ENCODE data around the gene MNAT1.
"Not testable (repeated sequence)": the region's sequence is repeated elsewhere in the genome, so short reads cannot be mapped to it uniquely, and the experiment has no call there.

The MNAT1 gene

GRCh38 chr14:60722357-60723115, 12.0 kb upstream of the MNAT1 start:
- Histone ChIP-seq H2BK12ac (ENCODE audit: low read length) (no peak overlapping the region), H3K4me2 (ENCODE audit: low read length) (peak overlapping the region; percentile 100), H4K91ac (ENCODE audit: low read depth, low read length) (peak overlapping the region; percentile 70), H3K23ac (ENCODE audit: low read length) (no peak overlapping the region), H3K79me2 (ENCODE audit: control insufficient read depth, insufficient read depth, low read length, poor library complexity) (peaks cover 18% of the 10 kb centered on the region), H3K36me3 (ENCODE audit: control insufficient read depth in 1 of 2, insufficient read depth in 2 of 2, low read length in 2 of 2) (peaks cover 6 to 12% of the 10 kb centered on the region in 2 experiments), H3K27me3 (ENCODE audit: insufficient read depth, low read length) (no peaks in the 10 kb centered on the region), H3K9me3 (ENCODE audit: insufficient read depth, low read depth, low read length) (no peaks in the 10 kb centered on the region), H2BK5ac (ENCODE audit: low read depth, low read length, poor library complexity) (peak overlapping the region; percentile 76), H2BK120ac (ENCODE audit: insufficient read depth, low read length, poor library complexity) (peak overlapping the region; percentile 63), H3K14ac (ENCODE audit: low read length) (peak overlapping the region; percentile 89), H3K4me3 (ENCODE audit: low read depth, low read length) (peak overlapping the region; percentile 86), H3K9ac (ENCODE audit: low read length) (peak overlapping the region; percentile 79), H3K4me1 (ENCODE audit: control insufficient read depth in 1 of 2, insufficient read depth in 2 of 2, low read length in 2 of 2) (peaks cover 5% of the 10 kb centered on the region in 2 experiments), H2AK5ac (ENCODE audit: low read length) (no peak overlapping the region), H4K8ac (ENCODE audit: low read depth, low read length) (peak overlapping the region; percentile 9), H3K79me1 (ENCODE audit: low read length) (peaks cover 18% of the 10 kb centered on the region), H3K18ac (ENCODE audit: low read length) (peak overlapping the region; percentile 89), H2AFZ (ENCODE audit: insufficient read depth, low read length, poor library complexity) (peak overlapping the region; percentile 91), H3K4ac (ENCODE audit: low read depth, low read length) (peak overlapping the region; percentile 29), H4K12ac (ENCODE audit: low read depth, low read length) (peak overlapping the region; percentile 12), H3K27ac (ENCODE audit: low read depth, low read length) (peak overlapping the region; percentile 89)
- peak; percentile 3 to 17 for DNase-seq
- no CpG with 5 or more reads among the region's 60 CpGs for WGBS (ENCODE audit: extremely low coverage, insufficient coverage, insufficient read length)

GRCh38 chr14:60723116-60723906, 11.2 kb upstream of the MNAT1 start:
- H3K18ac ChIP-seq (ENCODE audit: low read length): peak overlapping the region; percentile 97
- H3K4me1 ChIP-seq (ENCODE audit: control insufficient read depth in 1 of 2, insufficient read depth in 2 of 2, low read length in 2 of 2): peaks cover 5% of the 10 kb centered on the region in 2 experiments
- peak overlapping the region; percentile 98 for H3K4ac ChIP-seq (ENCODE audit: low read depth, low read length)
- peak overlapping the region; percentile 50 for H2BK120ac ChIP-seq (ENCODE audit: insufficient read depth, low read length, poor library complexity)
- H3K79me1 ChIP-seq (ENCODE audit: low read length): peaks cover 18% of the 10 kb centered on the region
- H3K9ac ChIP-seq (ENCODE audit: low read length): peak overlapping the region; percentile 77
- peak overlapping the region; percentile 72 for H4K8ac ChIP-seq (ENCODE audit: low read depth, low read length)
- H3K27me3 ChIP-seq (ENCODE audit: insufficient read depth, low read length): no peaks in the 10 kb centered on the region
- peak overlapping the region; percentile 91 for H2AFZ ChIP-seq (ENCODE audit: insufficient read depth, low read length, poor library complexity)
- DNase-seq: peak; percentile 56 to 68
- H3K4me2 ChIP-seq (ENCODE audit: low read length): peak overlapping the region; percentile 100
- peak overlapping the region; percentile 74 for H2BK12ac ChIP-seq (ENCODE audit: low read length)
- peak overlapping the region; percentile 89 for H3K27ac ChIP-seq (ENCODE audit: low read depth, low read length)
- no peaks in the 10 kb centered on the region for H3K9me3 ChIP-seq (ENCODE audit: insufficient read depth, low read depth, low read length)
- no CpG with 5 or more reads among the region's 78 CpGs for WGBS (ENCODE audit: extremely low coverage, insufficient coverage, insufficient read length)
- peak overlapping the region; percentile 86 for H3K4me3 ChIP-seq (ENCODE audit: low read depth, low read length)
- H3K14ac ChIP-seq (ENCODE audit: low read length): peak overlapping the region; percentile 98
- H2BK5ac ChIP-seq (ENCODE audit: low read depth, low read length, poor library complexity): peak overlapping the region; percentile 37
- no peak overlapping the region for H3K23ac ChIP-seq (ENCODE audit: low read length)
- H4K91ac ChIP-seq (ENCODE audit: low read depth, low read length): peak overlapping the region; percentile 90
- H3K79me2 ChIP-seq (ENCODE audit: control insufficient read depth, insufficient read depth, low read length, poor library complexity): peaks cover 18% of the 10 kb centered on the region
- peak overlapping the region; percentile 23 for H2AK5ac ChIP-seq (ENCODE audit: low read length)
- H3K36me3 ChIP-seq (ENCODE audit: control insufficient read depth in 1 of 2, insufficient read depth in 2 of 2, low read length in 2 of 2): peaks cover 4 to 9% of the 10 kb centered on the region in 2 experiments
- peak overlapping the region; percentile 91 for H4K12ac ChIP-seq (ENCODE audit: low read depth, low read length)

- peaks cover 18% of the 10 kb centered on the region for H3K79me2 ChIP-seq (ENCODE audit: control insufficient read depth, insufficient read depth, low read length, poor library complexity)
Measured at GRCh38 chr14:60723907-60724618, 10.5 kb upstream of the MNAT1 start, which contains the start of gene SIX4. Gene SIX4, minus strand, starts transcription at chr14:60724351. Its CDS starts 277 bp downstream, at chr14:60724074.

GRCh38 chr14:60731291-60731690, 3.3 kb upstream of the MNAT1 start:
- not testable (repeated sequence) for H3K27me3 ChIP-seq (ENCODE audit: insufficient read depth, low read length); H3K4me3 ChIP-seq (ENCODE audit: low read depth, low read length); DNase-seq; H4K12ac ChIP-seq (ENCODE audit: low read depth, low read length); H3K14ac ChIP-seq (ENCODE audit: low read length); H2BK5ac ChIP-seq (ENCODE audit: low read depth, low read length, poor library complexity); H2AFZ ChIP-seq (ENCODE audit: insufficient read depth, low read length, poor library complexity); H2BK120ac ChIP-seq (ENCODE audit: insufficient read depth, low read length, poor library complexity); H3K4me1 ChIP-seq (ENCODE audit: control insufficient read depth in 1 of 2, insufficient read depth in 2 of 2, low read length in 2 of 2); H3K79me1 ChIP-seq (ENCODE audit: low read length); H3K36me3 ChIP-seq (ENCODE audit: control insufficient read depth in 1 of 2, insufficient read depth in 2 of 2, low read length in 2 of 2); H3K9me3 ChIP-seq (ENCODE audit: insufficient read depth, low read depth, low read length); H4K8ac ChIP-seq (ENCODE audit: low read depth, low read length); H3K4me2 ChIP-seq (ENCODE audit: low read length); H3K9ac ChIP-seq (ENCODE audit: low read length); H3K18ac ChIP-seq (ENCODE audit: low read length); H2AK5ac ChIP-seq (ENCODE audit: low read length); H2BK12ac ChIP-seq (ENCODE audit: low read length); H3K23ac ChIP-seq (ENCODE audit: low read length); H3K27ac ChIP-seq (ENCODE audit: low read depth, low read length); H3K79me2 ChIP-seq (ENCODE audit: control insufficient read depth, insufficient read depth, low read length, poor library complexity); H4K91ac ChIP-seq (ENCODE audit: low read depth, low read length); H3K4ac ChIP-seq (ENCODE audit: low read depth, low read length)
- whole genome bisulfite sequencing (ENCODE audit: extremely low coverage, insufficient coverage, insufficient read length): no CpG with 5 or more reads among the region's 5 CpGs

More at GRCh38 chr14:60723907-60724618, 10.5 kb upstream of the MNAT1 start, which contains the start of gene SIX4:
- no peak within 1 kb of the TSS for H3K23ac ChIP-seq (ENCODE audit: low read length)
- H2AK5ac ChIP-seq (ENCODE audit: low read length): peak within 1 kb of the TSS; percentile 23
- H3K9me3 ChIP-seq (ENCODE audit: insufficient read depth, low read depth, low read length): no peaks in the 10 kb centered on the region
- peak within 1 kb of the TSS; percentile 97 for H3K18ac ChIP-seq (ENCODE audit: low read length)
- DNase-seq: peak; percentile 80 to 82
- peaks cover 4 to 9% of the 10 kb centered on the region in 2 experiments for H3K36me3 ChIP-seq (ENCODE audit: control insufficient read depth in 1 of 2, insufficient read depth in 2 of 2, low read length in 2 of 2)
- H3K9ac ChIP-seq (ENCODE audit: low read length): peak within 1 kb of the TSS; percentile 77
- H2AFZ ChIP-seq (ENCODE audit: insufficient read depth, low read length, poor library complexity): peak within 1 kb of the TSS; percentile 91
- peak within 1 kb of the TSS; percentile 50 for H2BK120ac ChIP-seq (ENCODE audit: insufficient read depth, low read length, poor library complexity)
- H3K27me3 ChIP-seq (ENCODE audit: insufficient read depth, low read length): no peaks in the 10 kb centered on the region
- peak within 1 kb of the TSS; percentile 86 for H3K4me3 ChIP-seq (ENCODE audit: low read depth, low read length)
- peak within 1 kb of the TSS; percentile 98 for H3K14ac ChIP-seq (ENCODE audit: low read length)
- peaks cover 18% of the 10 kb centered on the region for H3K79me1 ChIP-seq (ENCODE audit: low read length)
- peak within 1 kb of the TSS; percentile 100 for H3K4me2 ChIP-seq (ENCODE audit: low read length)
- peak within 1 kb of the TSS; percentile 98 for H3K4ac ChIP-seq (ENCODE audit: low read depth, low read length)
- peak within 1 kb of the TSS; percentile 90 for H4K91ac ChIP-seq (ENCODE audit: low read depth, low read length)
- no CpG with 5 or more reads among the region's 36 CpGs for WGBS (ENCODE audit: extremely low coverage, insufficient coverage, insufficient read length)
- peak within 1 kb of the TSS; percentile 91 for H4K12ac ChIP-seq (ENCODE audit: low read depth, low read length)
- peaks cover 5% of the 10 kb centered on the region in 2 experiments for H3K4me1 ChIP-seq (ENCODE audit: control insufficient read depth in 1 of 2, insufficient read depth in 2 of 2, low read length in 2 of 2)
- H3K27ac ChIP-seq (ENCODE audit: low read depth, low read length): peak within 1 kb of the TSS; percentile 89
- H4K8ac ChIP-seq (ENCODE audit: low read depth, low read length): peak within 1 kb of the TSS; percentile 72
- H2BK12ac ChIP-seq (ENCODE audit: low read length): peak within 1 kb of the TSS; percentile 74
- H2BK5ac ChIP-seq (ENCODE audit: low read depth, low read length, poor library complexity): peak within 1 kb of the TSS; percentile 37
